Transverse colon (tissue), 4 donors: Measurements from ENCODE around the gene ATP8B4. TPM values are rescaled to one million over a fixed set of nuclear protein-coding genes. Genes with fewer than 3 reads are reported as not detected.
A peak's percentile ranks its signal among the peaks of the same experiment; 100 is the strongest.

Experiments
- DNase-seq: peaks from one replicate; pipeline ENCODE4 v3.0.0-alpha.2; 2019
- H3K27ac ChIP-seq, 4 donors: fragments of 200-600 bp; sonication (generic); 2 replicates each; pipeline ENCODE4 v1.5.1; 2016 to 2018; ENCODE audit warnings: inconsistent platforms in 4 of 4
- H3K27me3 ChIP-seq: fragments of 200-600 bp; sonication (generic); 2 replicates; pipeline ENCODE4 v1.5.1; 2017; ENCODE audit warnings: inconsistent platforms
- H3K36me3 ChIP-seq, 4 donors: fragments of 200-600 bp; sonication (generic); 2 replicates each; pipeline ENCODE4 v1.5.1; 2017 to 2019; ENCODE audit warnings: inconsistent platforms in 4 of 4
- H3K4me1 ChIP-seq, 4 donors: fragments of 200-600 bp; sonication (generic); 2 replicates each; pipeline ENCODE4 v1.5.1; 2017 to 2020; ENCODE audit warnings: inconsistent platforms in 4 of 4
- H3K4me3 ChIP-seq, 4 donors: fragments of 200-600 bp; sonication (generic); 1 replicate in 1 of 4; 2 replicates in 3 of 4; pipeline versions ENCODE4 v1.5.1 to v1.6.1; 2017 to 2019; ENCODE audit warnings: inconsistent platforms in 4 of 4
- H3K9me3 ChIP-seq, 2 donors: fragments of 200-600 bp; sonication (generic); 2 replicates each; pipeline ENCODE4 v1.5.1; 2017 to 2019; ENCODE audit warnings: inconsistent platforms in 2 of 2
- EP300 ChIP-seq: sonication (generic); formaldehyde crosslinking; IDR thresholded peaks from one replicate; pipeline ENCODE4 v1.6.1; 2017; ENCODE audit warnings: antibody characterized with exemption, low read depth
- POLR2A ChIP-seq: fragments of 450-650 bp; IDR thresholded peaks from one replicate; pipeline ENCODE4 v1.6.1; 2016; ENCODE audit warnings: antibody characterized with exemption, mild to moderate bottlenecking, moderate library complexity
- POLR2AphosphoS5 ChIP-seq, 3 donors: sonication (generic); formaldehyde crosslinking; IDR thresholded peaks; one replicate each; pipeline ENCODE4 v1.6.1; 2016; ENCODE audit warnings: antibody characterized with exemption in 3 of 3
- WGBS, 2 donors: methylation state at CpG; one replicate each; pipeline ENCODE4 v1.1.5; 2018; ENCODE audit warnings: low coverage in 1 of 2; 5-methylcytosine and 5-hydroxymethylcytosine counted together
- in situ Hi-C, 4 donors: fragments of 200-750 bp; cut with MboI; loops; one replicate each; pipeline versions ENCODE4 v1.15.0 to v1.15.1; 2017; ENCODE audit warnings: low sequenced_read_pairs in 3 of 4, low pct_ligation_motif_present in 1 of 4, low pct_unique_long_range_greater_than_20kb in 1 of 4
- intact Hi-C: fragments of 100-400 bp; cut with DNase I; formaldehyde crosslinking; loops from one replicate; pipeline ENCODE4 v1.15.1; 2023; ENCODE audit warnings: low total_unique reads
- total RNA-seq, 4 donors: library from RNA; depleted of rRNA; stranded (reverse); fragments of >200 nt; gene quantifications; one replicate each; pipeline ENCODE4 v1.1.0, GENCODE V29; 2016
- TF ChIP-seq, protein P1 (sequence below), 5 experiments: fragments of 200-600 bp in 3 of 5; fragments of 450-650 bp in 2 of 5; sonication (generic) in 3 of 5; IDR thresholded peaks; 1 replicate in 2 of 5; 2 replicates in 3 of 5; pipeline ENCODE4 v1.5.1; 2016 to 2017; ENCODE audit warnings: antibody characterized with exemption in 5 of 5, inconsistent platforms in 3 of 5, mild to moderate bottlenecking in 2 of 5, moderate library complexity in 1 of 5

Gene ATP8B4
- total RNA-seq, 4 donors from 2014 or later = 6.2 to 26.2 (median 8.5) TPM

DNA sequence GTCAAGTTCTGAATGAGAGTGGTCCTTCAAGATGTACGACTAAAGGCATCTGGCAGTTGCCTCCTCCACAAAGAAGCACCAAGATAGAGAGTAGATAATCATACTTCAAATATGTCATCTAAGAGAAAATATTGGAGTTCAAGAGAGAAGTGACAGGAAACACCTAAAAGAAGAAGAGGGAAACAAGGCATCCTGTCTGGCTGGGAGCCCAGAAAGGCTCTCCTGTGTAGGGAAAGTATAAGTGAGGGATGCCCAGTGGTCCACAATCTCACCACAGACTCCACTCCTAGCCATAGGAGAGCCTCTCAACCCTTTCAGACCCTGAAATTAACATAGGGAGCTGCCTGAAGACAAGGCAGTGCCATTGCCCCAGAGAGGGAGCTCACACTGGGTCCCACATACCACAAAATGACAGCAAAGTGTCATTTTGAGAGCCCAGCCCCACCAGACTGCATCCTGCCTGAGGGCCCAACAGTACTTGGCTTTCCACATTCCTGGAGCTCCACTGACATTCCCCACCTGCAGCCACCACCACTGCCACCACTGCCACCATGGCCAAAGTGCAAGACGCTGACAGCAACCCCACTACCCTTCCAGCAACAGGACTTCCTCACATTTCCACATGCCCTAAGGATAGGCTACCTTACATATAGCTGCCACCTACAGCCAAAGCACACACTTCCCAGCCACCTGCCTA is 210.6 kb downstream of the ATP8B4 start:
- intact Hi-C loops = no loop called here
- Histone ChIP-seq H3K27ac (no peak overlapping the region), H3K36me3 (no peaks in the 10 kb centered on the region), H3K4me1 (peaks cover 0 to 3% (median under 1%) of the 10 kb centered on the region in 4 donors), H3K9me3 (peaks cover 5 to 9% of the 10 kb centered on the region in 2 donors), H3K4me3 (no peak overlapping the region), H3K27me3 (no peaks in the 10 kb centered on the region)
- no peak for DNase-seq
- in situ Hi-C loops = no loop called here
- WGBS, 2 donors = 75 to 95% methylated on average over 1 to 2 of the region's 2 CpGs
- TF ChIP-seq EP300 (no peak), POLR2A (no peak), POLR2AphosphoS5 (IDR thresholded peaks at IDR 0.05) (no peak)
- TF ChIP-seq, protein P1, sequence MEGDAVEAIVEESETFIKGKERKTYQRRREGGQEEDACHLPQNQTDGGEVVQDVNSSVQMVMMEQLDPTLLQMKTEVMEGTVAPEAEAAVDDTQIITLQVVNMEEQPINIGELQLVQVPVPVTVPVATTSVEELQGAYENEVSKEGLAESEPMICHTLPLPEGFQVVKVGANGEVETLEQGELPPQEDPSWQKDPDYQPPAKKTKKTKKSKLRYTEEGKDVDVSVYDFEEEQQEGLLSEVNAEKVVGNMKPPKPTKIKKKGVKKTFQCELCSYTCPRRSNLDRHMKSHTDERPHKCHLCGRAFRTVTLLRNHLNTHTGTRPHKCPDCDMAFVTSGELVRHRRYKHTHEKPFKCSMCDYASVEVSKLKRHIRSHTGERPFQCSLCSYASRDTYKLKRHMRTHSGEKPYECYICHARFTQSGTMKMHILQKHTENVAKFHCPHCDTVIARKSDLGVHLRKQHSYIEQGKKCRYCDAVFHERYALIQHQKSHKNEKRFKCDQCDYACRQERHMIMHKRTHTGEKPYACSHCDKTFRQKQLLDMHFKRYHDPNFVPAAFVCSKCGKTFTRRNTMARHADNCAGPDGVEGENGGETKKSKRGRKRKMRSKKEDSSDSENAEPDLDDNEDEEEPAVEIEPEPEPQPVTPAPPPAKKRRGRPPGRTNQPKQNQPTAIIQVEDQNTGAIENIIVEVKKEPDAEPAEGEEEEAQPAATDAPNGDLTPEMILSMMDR (IDR thresholded peaks at IDR 0.05) = no peak

DNA sequence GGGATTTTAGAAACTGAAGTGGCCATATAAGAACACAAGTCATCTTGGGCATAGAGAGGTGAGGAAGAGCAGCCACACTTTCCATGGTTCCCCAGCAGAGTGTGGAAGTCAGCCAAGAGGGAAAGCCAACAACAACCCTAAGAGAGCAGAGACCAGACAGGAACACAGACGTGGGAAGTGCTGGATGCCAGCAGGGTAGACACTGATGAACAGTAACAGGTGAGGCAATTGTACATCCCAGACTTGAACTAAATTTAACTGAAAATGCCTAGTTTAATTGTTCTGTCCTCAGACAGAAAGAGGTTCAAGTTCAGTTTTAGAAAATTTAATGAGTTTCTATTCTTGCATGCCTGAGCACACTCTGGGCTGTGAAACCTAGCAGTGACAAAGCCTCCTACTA is 212.1 kb downstream of the ATP8B4 start:
- H3K36me3 ChIP-seq = no peaks in the 10 kb centered on the region
- DNase-seq = no peak
- H3K4me3 ChIP-seq = no peak overlapping the region
- H3K4me1 ChIP-seq = peaks cover under 1 to 17% (median 12%) of the 10 kb centered on the region in 4 donors
- peaks cover 5 to 9% of the 10 kb centered on the region in 2 donors for H3K9me3 ChIP-seq
- in situ Hi-C loops (no loop called here), intact Hi-C loops (no loop called here)
- no peak for TF ChIP-seq EP300
- no peak for TF ChIP-seq POLR2A
- TF ChIP-seq POLR2AphosphoS5 (IDR thresholded peaks at IDR 0.05) = no peak
- TF ChIP-seq, protein P1 (IDR thresholded peaks at IDR 0.05) = no peak
- no peaks in the 10 kb centered on the region for H3K27me3 ChIP-seq
- H3K27ac ChIP-seq = no peak overlapping the region
- 54 to 67% methylated on average over 1 of the region's 1 CpG for WGBS, 2 donors

DNA sequence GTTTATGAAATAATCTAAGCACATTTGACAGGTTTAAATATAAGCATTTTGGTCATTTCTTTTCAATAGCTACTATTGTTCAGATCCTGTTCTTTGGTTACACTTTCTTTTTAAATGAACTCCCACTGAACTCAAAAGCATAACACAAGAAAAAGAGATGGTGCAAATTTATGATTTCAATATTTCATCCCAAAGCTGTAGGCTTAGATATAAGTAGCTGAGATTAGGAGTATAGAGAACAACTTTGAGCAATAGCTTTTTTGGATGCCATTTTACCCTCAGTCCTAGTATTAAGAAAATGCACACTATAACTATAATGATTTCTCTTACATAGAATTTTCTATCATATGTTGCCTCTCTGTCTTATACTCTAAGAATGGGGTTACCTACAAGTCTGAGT is 213.8 kb downstream of the ATP8B4 start:
- Histone ChIP-seq H3K27me3 (no peaks in the 10 kb centered on the region), H3K36me3 (no peaks in the 10 kb centered on the region), H3K4me3 (no peak overlapping the region), H3K9me3 (peaks cover under 1 to 2% of the 10 kb centered on the region in 2 donors), H3K4me1 (peaks cover 3 to 20% (median 15%) of the 10 kb centered on the region in 4 donors), H3K27ac (no peak overlapping the region)
- no peak for TF ChIP-seq POLR2AphosphoS5 (IDR thresholded peaks at IDR 0.05)
- TF ChIP-seq EP300 = no peak
- no peak for TF ChIP-seq POLR2A
- TF ChIP-seq, protein P1 (IDR thresholded peaks at IDR 0.05) = no peak
- in situ Hi-C loops (no loop called here), intact Hi-C loops (no loop called here)
- no peak for DNase-seq

GRCh38 chr15:49904296-49904695 is 214.7 kb downstream of the ATP8B4 start:
- Histone ChIP-seq H3K27ac (peak overlapping the region in 3 of 4 donors; percentile 43 to 72 (median 68)), H3K27me3 (no peaks in the 10 kb centered on the region), H3K36me3 (no peaks in the 10 kb centered on the region), H3K9me3 (no peaks in the 10 kb centered on the region), H3K4me1 (peaks cover 3 to 20% (median 15%) of the 10 kb centered on the region in 4 donors), H3K4me3 (no peak overlapping the region)
- in situ Hi-C loops = no loop called here
- intact Hi-C loops = no loop called here
- TF ChIP-seq POLR2AphosphoS5 (IDR thresholded peaks at IDR 0.05) = no peak
- TF ChIP-seq, protein P1 (IDR thresholded peaks at IDR 0.05) = no peak
- no peak for TF ChIP-seq POLR2A
- no peak for TF ChIP-seq EP300
- DNase-seq = no peak
